AG10803 (cell line): ENCODE results near the gene ARHGAP26.

Experiments
- DNase-seq: peaks from one replicate; pipeline ENCODE4 v3.0.0; 2010; ENCODE audit warnings: low read depth
- H3K4me3 ChIP-seq: 2 replicates; pipeline ENCODE4 v1.5.1; 2011; ENCODE audit warnings: mild to moderate bottlenecking, low read length, control low read depth
- CTCF ChIP-seq: conservative IDR thresholded peaks from 2 replicates; pipeline ENCODE4 v1.5.1; 2011; ENCODE audit warnings: mild to moderate bottlenecking, low read length, control low read depth, inconsistent platforms

The ARHGAP26 gene

GRCh38 chr5:142930395-142931110 lies 160.4 kb downstream of the ARHGAP26 start:
- no peak for TF ChIP-seq CTCF
- DNase-seq: no peak
- H3K4me3 ChIP-seq: no peak overlapping the region

- no peak for DNase-seq
- no peak overlapping the region for H3K4me3 ChIP-seq
- no peak for TF ChIP-seq CTCF
Observed at GRCh38 chr5:142931896-142932686, 161.9 kb downstream of the ARHGAP26 start.

- DNase-seq: no peak
- no peak for TF ChIP-seq CTCF
- H3K4me3 ChIP-seq: no peak overlapping the region
Observed at GRCh38 chr5:142934051-142934762, 164.0 kb downstream of the ARHGAP26 start.

GRCh38 chr5:142935014-142935413 lies 164.8 kb downstream of the ARHGAP26 start:
- no peak for DNase-seq
- TF ChIP-seq CTCF: no peak
- no peak overlapping the region for H3K4me3 ChIP-seq

GRCh38 chr5:142937374-142937773 lies 167.2 kb downstream of the ARHGAP26 start:
- TF ChIP-seq CTCF: no peak
- DNase-seq: no peak
- H3K4me3 ChIP-seq: no peak overlapping the region

GRCh38 chr5:142938266-142938880 lies 168.2 kb downstream of the ARHGAP26 start:
- DNase-seq: no peak
- no peak for TF ChIP-seq CTCF
- no peak overlapping the region for H3K4me3 ChIP-seq
